ENCODE measurements around the gene MUC5B.

DNA sequence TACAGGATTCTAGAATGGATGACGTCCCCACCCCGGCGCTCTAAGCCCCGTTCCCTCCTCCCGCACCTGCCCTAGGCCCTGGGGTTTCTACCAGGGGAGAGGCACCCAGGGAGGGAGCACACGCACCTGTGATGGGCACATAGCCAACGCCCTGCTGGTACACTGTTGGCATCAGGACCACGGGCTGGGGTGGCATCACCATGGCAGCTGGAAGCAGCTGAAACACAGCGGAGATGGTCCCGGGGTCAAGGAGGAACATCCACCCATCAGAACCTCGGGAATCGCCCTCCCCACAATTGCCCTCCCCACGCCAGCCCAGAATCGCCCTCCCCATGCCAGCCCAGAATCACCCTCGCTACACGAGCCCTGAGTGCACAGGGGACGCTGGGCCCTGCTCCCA is 63.0 kb downstream of the MUC5B start:
- TF ChIP-seq CTCF (IDR thresholded peaks at IDR 0.05) = no peak
- TF ChIP-seq POLR2A (IDR thresholded peaks at IDR 0.05) = no peak
